ENCODE data around the gene ADAM12.
"Not testable (repeated sequence)": the region's sequence is repeated elsewhere in the genome, so short reads cannot be mapped to it uniquely, and the experiment has no call there.

Gene ADAM12

GRCh38 chr10:126049759-126050700 is 338.2 kb downstream of the ADAM12 start:
- H3K4me3 ChIP-seq (ENCODE audit: low read length): no peak overlapping the region
- no peaks in the 10 kb centered on the region for H3K4me1 ChIP-seq (ENCODE audit: control insufficient read depth, insufficient read depth, low read length)
- H3K9ac ChIP-seq (ENCODE audit: low read length): no peak overlapping the region
- H3K27ac ChIP-seq (ENCODE audit: low read depth, low read length): no peak overlapping the region
- no peaks in the 10 kb centered on the region for H3K36me3 ChIP-seq (ENCODE audit: control insufficient read depth, insufficient read depth, low read length)
- no peaks in the 10 kb centered on the region for H3K27me3 ChIP-seq (ENCODE audit: control insufficient read depth, insufficient read depth, low read length)

- H3K4me1 ChIP-seq (ENCODE audit: control insufficient read depth, insufficient read depth, low read length): not testable (repeated sequence)
Measured at GRCh38 chr10:126047749-126048148, 340.5 kb downstream of the ADAM12 start.

GRCh38 chr10:126046831-126047230 is 341.4 kb downstream of the ADAM12 start:
- no peaks in the 10 kb centered on the region for H3K27me3 ChIP-seq (ENCODE audit: control insufficient read depth, insufficient read depth, low read length)
- H3K9ac ChIP-seq (ENCODE audit: low read length): no peak overlapping the region
- H3K4me3 ChIP-seq (ENCODE audit: low read length): no peak overlapping the region
- no peak overlapping the region for H3K27ac ChIP-seq (ENCODE audit: low read depth, low read length)
- no peaks in the 10 kb centered on the region for H3K4me1 ChIP-seq (ENCODE audit: control insufficient read depth, insufficient read depth, low read length)
- H3K36me3 ChIP-seq (ENCODE audit: control insufficient read depth, insufficient read depth, low read length): no peaks in the 10 kb centered on the region

More at GRCh38 chr10:126047749-126048148, 340.5 kb downstream of the ADAM12 start:
- not testable (repeated sequence) for H3K27me3 ChIP-seq (ENCODE audit: control insufficient read depth, insufficient read depth, low read length); H3K9ac ChIP-seq (ENCODE audit: low read length); H3K36me3 ChIP-seq (ENCODE audit: control insufficient read depth, insufficient read depth, low read length); H3K27ac ChIP-seq (ENCODE audit: low read depth, low read length); H3K4me3 ChIP-seq (ENCODE audit: low read length)

- Histone ChIP-seq H3K4me1 (ENCODE audit: control insufficient read depth, insufficient read depth, low read length) (no peaks in the 10 kb centered on the region), H3K27ac (ENCODE audit: low read depth, low read length) (no peak overlapping the region), H3K36me3 (ENCODE audit: control insufficient read depth, insufficient read depth, low read length) (no peaks in the 10 kb centered on the region), H3K9ac (ENCODE audit: low read length) (no peak overlapping the region), H3K27me3 (ENCODE audit: control insufficient read depth, insufficient read depth, low read length) (no peaks in the 10 kb centered on the region), H3K4me3 (ENCODE audit: low read length) (no peak overlapping the region)
Measured at GRCh38 chr10:126045861-126046260, 342.4 kb downstream of the ADAM12 start.

GRCh38 chr10:126043389-126043788 is 344.9 kb downstream of the ADAM12 start:
- no peak overlapping the region for H3K4me3 ChIP-seq (ENCODE audit: low read length)
- no peaks in the 10 kb centered on the region for H3K27me3 ChIP-seq (ENCODE audit: control insufficient read depth, insufficient read depth, low read length)
- H3K9ac ChIP-seq (ENCODE audit: low read length): no peak overlapping the region
- no peaks in the 10 kb centered on the region for H3K36me3 ChIP-seq (ENCODE audit: control insufficient read depth, insufficient read depth, low read length)
- H3K4me1 ChIP-seq (ENCODE audit: control insufficient read depth, insufficient read depth, low read length): no peaks in the 10 kb centered on the region
- no peak overlapping the region for H3K27ac ChIP-seq (ENCODE audit: low read depth, low read length)

- no peaks in the 10 kb centered on the region for H3K4me1 ChIP-seq (ENCODE audit: control insufficient read depth, insufficient read depth, low read length)
- no peaks in the 10 kb centered on the region for H3K27me3 ChIP-seq (ENCODE audit: control insufficient read depth, insufficient read depth, low read length)
- H3K27ac ChIP-seq (ENCODE audit: low read depth, low read length): no peak overlapping the region
- H3K9ac ChIP-seq (ENCODE audit: low read length): no peak overlapping the region
- H3K36me3 ChIP-seq (ENCODE audit: control insufficient read depth, insufficient read depth, low read length): no peaks in the 10 kb centered on the region
- no peak overlapping the region for H3K4me3 ChIP-seq (ENCODE audit: low read length)
Measured at GRCh38 chr10:126042906-126043305, 345.4 kb downstream of the ADAM12 start.

- H3K36me3 ChIP-seq (ENCODE audit: control insufficient read depth, insufficient read depth, low read length): no peaks in the 10 kb centered on the region
- H3K27me3 ChIP-seq (ENCODE audit: control insufficient read depth, insufficient read depth, low read length): no peaks in the 10 kb centered on the region
- H3K9ac ChIP-seq (ENCODE audit: low read length): no peak overlapping the region
- peak overlapping the region; percentile 14 for H3K27ac ChIP-seq (ENCODE audit: low read depth, low read length)
- no peaks in the 10 kb centered on the region for H3K4me1 ChIP-seq (ENCODE audit: control insufficient read depth, insufficient read depth, low read length)
- H3K4me3 ChIP-seq (ENCODE audit: low read length): peak overlapping the region; percentile 16
Measured at GRCh38 chr10:126042354-126042753, 345.9 kb downstream of the ADAM12 start.

GRCh38 chr10:126041804-126042231 is 346.5 kb downstream of the ADAM12 start:
- H3K4me1 ChIP-seq (ENCODE audit: control insufficient read depth, insufficient read depth, low read length): no peaks in the 10 kb centered on the region
- H3K36me3 ChIP-seq (ENCODE audit: control insufficient read depth, insufficient read depth, low read length): no peaks in the 10 kb centered on the region
- H3K27ac ChIP-seq (ENCODE audit: low read depth, low read length): peak overlapping the region; percentile 14
- no peak overlapping the region for H3K9ac ChIP-seq (ENCODE audit: low read length)
- peak overlapping the region; percentile 16 for H3K4me3 ChIP-seq (ENCODE audit: low read length)
- no peaks in the 10 kb centered on the region for H3K27me3 ChIP-seq (ENCODE audit: control insufficient read depth, insufficient read depth, low read length)

- H3K27ac ChIP-seq (ENCODE audit: low read depth, low read length): no peak overlapping the region
Measured at GRCh38 chr10:126041117-126041516, 347.2 kb downstream of the ADAM12 start.

GRCh38 chr10:126037946-126038345 is 350.3 kb downstream of the ADAM12 start:
- Histone ChIP-seq H3K27me3 (ENCODE audit: control insufficient read depth, insufficient read depth, low read length) (no peaks in the 10 kb centered on the region), H3K27ac (ENCODE audit: low read depth, low read length) (no peak overlapping the region)

More at GRCh38 chr10:126041117-126041516, 347.2 kb downstream of the ADAM12 start:
- Histone ChIP-seq H3K4me1 (ENCODE audit: control insufficient read depth, insufficient read depth, low read length) (no peaks in the 10 kb centered on the region), H3K27me3 (ENCODE audit: control insufficient read depth, insufficient read depth, low read length) (no peaks in the 10 kb centered on the region), H3K4me3 (ENCODE audit: low read length) (no peak overlapping the region), H3K9ac (ENCODE audit: low read length) (no peak overlapping the region), H3K36me3 (ENCODE audit: control insufficient read depth, insufficient read depth, low read length) (no peaks in the 10 kb centered on the region)

GRCh38 chr10:126036515-126036914 is 351.8 kb downstream of the ADAM12 start:
- Histone ChIP-seq H3K4me1 (ENCODE audit: control insufficient read depth, insufficient read depth, low read length) (no peaks in the 10 kb centered on the region), H3K9ac (ENCODE audit: low read length) (no peak overlapping the region), H3K27ac (ENCODE audit: low read depth, low read length) (no peak overlapping the region), H3K27me3 (ENCODE audit: control insufficient read depth, insufficient read depth, low read length) (no peaks in the 10 kb centered on the region), H3K36me3 (ENCODE audit: control insufficient read depth, insufficient read depth, low read length) (no peaks in the 10 kb centered on the region), H3K4me3 (ENCODE audit: low read length) (no peak overlapping the region)

More at GRCh38 chr10:126037946-126038345, 350.3 kb downstream of the ADAM12 start:
- no peaks in the 10 kb centered on the region for H3K4me1 ChIP-seq (ENCODE audit: control insufficient read depth, insufficient read depth, low read length)
- H3K36me3 ChIP-seq (ENCODE audit: control insufficient read depth, insufficient read depth, low read length): no peaks in the 10 kb centered on the region
- no peak overlapping the region for H3K4me3 ChIP-seq (ENCODE audit: low read length)
- no peak overlapping the region for H3K9ac ChIP-seq (ENCODE audit: low read length)

- H3K9ac ChIP-seq (ENCODE audit: low read length): no peak overlapping the region
- no peak overlapping the region for H3K27ac ChIP-seq (ENCODE audit: low read depth, low read length)
- no peaks in the 10 kb centered on the region for H3K27me3 ChIP-seq (ENCODE audit: control insufficient read depth, insufficient read depth, low read length)
- no peak overlapping the region for H3K4me3 ChIP-seq (ENCODE audit: low read length)
- H3K4me1 ChIP-seq (ENCODE audit: control insufficient read depth, insufficient read depth, low read length): no peaks in the 10 kb centered on the region
- no peaks in the 10 kb centered on the region for H3K36me3 ChIP-seq (ENCODE audit: control insufficient read depth, insufficient read depth, low read length)
Measured at GRCh38 chr10:126034586-126034985, 353.7 kb downstream of the ADAM12 start.

GRCh38 chr10:126029999-126030398 is 358.3 kb downstream of the ADAM12 start:
- no peaks in the 10 kb centered on the region for H3K27me3 ChIP-seq (ENCODE audit: control insufficient read depth, insufficient read depth, low read length)
- H3K27ac ChIP-seq (ENCODE audit: low read depth, low read length): no peak overlapping the region
- H3K4me3 ChIP-seq (ENCODE audit: low read length): no peak overlapping the region
- H3K4me1 ChIP-seq (ENCODE audit: control insufficient read depth, insufficient read depth, low read length): no peaks in the 10 kb centered on the region
- H3K9ac ChIP-seq (ENCODE audit: low read length): no peak overlapping the region
- H3K36me3 ChIP-seq (ENCODE audit: control insufficient read depth, insufficient read depth, low read length): no peaks in the 10 kb centered on the region

All from rectal smooth muscle tissue (tissue), 1 donor.